Mammary epithelial cell (primary cell): ENCODE results near the gene MACROH2A1.

Source experiments
- EZH2 ChIP-seq: IDR thresholded peaks from 2 replicates; pipeline ENCODE4 v1.6.1; 2012; ENCODE audit warnings: low read length, inconsistent platforms, borderline replicate concordance
- TF ChIP-seq, protein P1 (sequence below), 2 donors: IDR thresholded peaks in 1 of 2; conservative IDR thresholded peaks in 1 of 2; 2 replicates each; pipeline ENCODE4 v1.5.1; 2011 to 2012; ENCODE audit warnings: inconsistent platforms in 2 of 2, low read length in 2 of 2, mild to moderate bottlenecking in 2 of 2, control low read depth in 1 of 2, low read depth in 1 of 2; ENCODE audit not compliant: insufficient read depth in 1 of 2; ENCODE audit errors: extremely low read depth in 1 of 2

DNA sequence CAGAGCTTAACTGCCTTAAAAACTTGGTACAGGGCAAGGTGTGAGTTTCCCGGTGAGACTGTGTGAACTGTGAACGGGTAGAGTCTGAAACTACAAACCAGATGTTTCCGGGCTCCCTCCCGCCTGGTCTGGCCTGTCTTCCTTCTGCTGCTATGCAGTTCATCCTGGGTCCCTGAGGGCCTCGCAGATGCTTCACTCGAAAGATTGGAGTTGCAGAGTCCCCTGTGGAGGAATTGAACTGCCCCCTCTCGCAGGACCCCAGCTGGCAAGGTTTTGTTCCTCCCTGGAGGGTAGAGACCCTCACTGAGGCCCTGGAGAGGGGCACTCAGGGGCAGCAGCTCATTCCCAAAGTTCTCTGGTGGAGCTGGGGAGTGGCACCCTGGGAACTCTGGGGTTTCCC is 47.6 kb upstream of the MACROH2A1 start:
- TF ChIP-seq, protein P1, sequence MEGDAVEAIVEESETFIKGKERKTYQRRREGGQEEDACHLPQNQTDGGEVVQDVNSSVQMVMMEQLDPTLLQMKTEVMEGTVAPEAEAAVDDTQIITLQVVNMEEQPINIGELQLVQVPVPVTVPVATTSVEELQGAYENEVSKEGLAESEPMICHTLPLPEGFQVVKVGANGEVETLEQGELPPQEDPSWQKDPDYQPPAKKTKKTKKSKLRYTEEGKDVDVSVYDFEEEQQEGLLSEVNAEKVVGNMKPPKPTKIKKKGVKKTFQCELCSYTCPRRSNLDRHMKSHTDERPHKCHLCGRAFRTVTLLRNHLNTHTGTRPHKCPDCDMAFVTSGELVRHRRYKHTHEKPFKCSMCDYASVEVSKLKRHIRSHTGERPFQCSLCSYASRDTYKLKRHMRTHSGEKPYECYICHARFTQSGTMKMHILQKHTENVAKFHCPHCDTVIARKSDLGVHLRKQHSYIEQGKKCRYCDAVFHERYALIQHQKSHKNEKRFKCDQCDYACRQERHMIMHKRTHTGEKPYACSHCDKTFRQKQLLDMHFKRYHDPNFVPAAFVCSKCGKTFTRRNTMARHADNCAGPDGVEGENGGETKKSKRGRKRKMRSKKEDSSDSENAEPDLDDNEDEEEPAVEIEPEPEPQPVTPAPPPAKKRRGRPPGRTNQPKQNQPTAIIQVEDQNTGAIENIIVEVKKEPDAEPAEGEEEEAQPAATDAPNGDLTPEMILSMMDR (conservative IDR thresholded peaks at IDR 0.05 in 1 of 2, IDR thresholded peaks at IDR 0.05 in 1 of 2; ENCODE audit: extremely low read depth in 1 of 2, insufficient read depth in 1 of 2, low read depth in 1 of 2, low read length in 2 of 2), result no peak
- TF ChIP-seq EZH2, result no peak
